Measurements from ENCODE around the gene DBNDD2.

Gene DBNDD2

DNA sequence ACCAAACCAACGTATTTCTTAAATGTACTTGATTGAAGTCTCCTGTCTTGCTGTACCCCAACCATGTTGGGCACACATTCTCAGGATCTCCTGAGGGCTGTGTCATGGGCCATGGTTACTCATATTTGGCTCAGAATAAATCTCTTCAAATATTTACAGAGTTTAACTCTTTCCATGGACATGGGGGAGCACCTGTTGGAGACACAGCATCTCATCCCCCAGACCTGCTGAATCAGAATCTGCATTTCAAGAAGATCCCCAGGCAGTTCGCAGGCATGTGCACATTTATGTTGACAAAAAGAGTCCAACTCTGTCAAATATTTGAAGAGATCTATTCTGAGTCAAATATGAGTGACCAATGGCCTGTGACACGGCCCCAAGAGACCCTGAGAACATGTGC, 32.3 kb downstream of the DBNDD2 start:
- no peak for DNase-seq (ENCODE audit: low read depth)
- no peak for TF ChIP-seq CTCF (conservative IDR thresholded peaks at IDR 0.05; ENCODE audit: low read depth, low read length)
- H3K4me3 ChIP-seq (ENCODE audit: low read length) = no peak overlapping the region

DNA sequence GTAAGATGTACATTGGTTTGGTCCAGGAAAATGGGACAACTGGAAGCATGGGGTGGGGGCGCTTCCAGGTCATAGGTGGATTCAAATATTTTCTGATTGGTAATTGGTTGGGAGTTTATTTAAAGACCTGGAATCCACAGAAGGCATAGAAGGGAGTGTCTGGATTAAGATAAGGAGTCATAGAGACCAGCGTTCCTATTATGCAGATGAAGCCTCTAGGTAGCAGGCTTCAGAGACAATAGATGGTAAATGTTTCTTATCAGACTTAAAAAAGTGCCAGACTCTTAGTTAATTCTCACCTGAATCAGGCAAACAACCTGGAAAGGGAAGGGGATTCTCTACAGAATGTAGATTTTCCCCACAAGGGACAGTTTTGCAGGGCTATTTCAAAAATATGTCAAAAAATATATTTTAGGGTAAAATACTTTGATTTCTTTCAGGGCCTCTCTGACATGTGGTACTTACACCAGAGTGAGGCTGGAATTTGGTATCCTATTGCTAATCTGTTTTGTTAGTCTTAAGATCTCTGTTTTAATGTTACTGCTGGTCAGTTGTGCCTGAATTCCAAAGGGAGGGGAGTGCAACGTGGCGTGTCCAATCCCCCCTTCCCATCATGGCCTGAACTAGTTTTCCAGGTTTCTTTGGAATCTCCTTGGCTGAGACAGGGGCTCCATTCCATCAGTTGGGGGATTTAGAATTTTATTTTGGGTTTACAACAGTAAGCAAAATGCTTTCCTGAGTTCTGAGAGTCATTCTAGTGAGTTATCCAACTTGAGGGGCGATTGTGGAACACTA, 33.0 kb downstream of the DBNDD2 start:
- no peak for TF ChIP-seq CTCF (conservative IDR thresholded peaks at IDR 0.05; ENCODE audit: low read depth, low read length)
- no peak for DNase-seq (ENCODE audit: low read depth)
- H3K4me3 ChIP-seq (ENCODE audit: low read length) = no peak overlapping the region

DNA sequence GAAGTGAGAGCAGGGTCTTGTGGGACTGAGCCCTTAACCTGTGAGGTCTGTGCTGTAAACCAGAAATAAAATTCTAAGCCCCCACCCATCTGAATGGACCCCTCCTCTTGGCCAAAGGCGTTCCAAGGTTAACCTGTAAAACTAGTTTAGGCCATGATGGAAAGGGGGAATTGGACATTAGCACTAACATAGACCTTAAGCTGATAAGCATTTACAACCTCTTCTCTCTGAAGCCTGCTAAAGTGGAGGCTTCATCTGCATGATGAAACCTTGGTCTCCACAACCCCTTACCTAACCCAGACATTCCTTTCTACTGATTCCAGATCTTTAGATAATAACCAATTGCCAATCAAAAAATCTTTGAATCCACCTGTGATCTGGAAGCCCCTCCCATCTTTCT, 33.7 kb downstream of the DBNDD2 start:
- H3K4me3 ChIP-seq (ENCODE audit: low read length) = no peak overlapping the region
- no peak for TF ChIP-seq CTCF (conservative IDR thresholded peaks at IDR 0.05; ENCODE audit: low read depth, low read length)
- no peak for DNase-seq (ENCODE audit: low read depth)

GRCh38 chr20:45444050-45444449, 36.0 kb downstream of the DBNDD2 start:
- no peak for TF ChIP-seq CTCF (conservative IDR thresholded peaks at IDR 0.05; ENCODE audit: low read depth, low read length)
- DNase-seq (ENCODE audit: low read depth) = no peak
- H3K4me3 ChIP-seq (ENCODE audit: low read length) = no peak overlapping the region

- no peak for DNase-seq (ENCODE audit: low read depth)
- TF ChIP-seq CTCF (conservative IDR thresholded peaks at IDR 0.05; ENCODE audit: low read depth, low read length) = peak; percentile 60
- H3K4me3 ChIP-seq (ENCODE audit: low read length) = no peak overlapping the region
Observed at GRCh38 chr20:45445805-45446562, 37.9 kb downstream of the DBNDD2 start.

DNA sequence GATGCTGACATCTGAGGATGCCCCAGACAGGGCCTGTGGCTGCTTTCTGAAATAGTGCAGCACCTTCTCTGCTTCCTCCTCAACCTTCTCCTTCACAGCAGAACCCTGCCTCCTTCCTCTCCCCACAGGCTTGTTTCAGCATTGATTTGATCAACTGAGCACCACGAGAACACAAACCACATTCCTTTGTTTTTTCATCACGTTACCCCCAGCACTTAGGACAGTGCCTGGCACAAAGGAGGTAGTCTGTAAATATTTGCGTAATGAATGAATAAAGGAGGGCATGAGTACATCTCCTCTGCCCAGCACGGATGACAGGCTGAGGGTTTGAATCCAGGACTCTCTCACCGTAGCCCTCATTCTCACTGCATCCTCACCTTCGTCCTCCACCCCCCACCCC, 40.2 kb downstream of the DBNDD2 start:
- DNase-seq (ENCODE audit: low read depth) = no peak
- no peak overlapping the region for H3K4me3 ChIP-seq (ENCODE audit: low read length)
- no peak for TF ChIP-seq CTCF (conservative IDR thresholded peaks at IDR 0.05; ENCODE audit: low read depth, low read length)

DNA sequence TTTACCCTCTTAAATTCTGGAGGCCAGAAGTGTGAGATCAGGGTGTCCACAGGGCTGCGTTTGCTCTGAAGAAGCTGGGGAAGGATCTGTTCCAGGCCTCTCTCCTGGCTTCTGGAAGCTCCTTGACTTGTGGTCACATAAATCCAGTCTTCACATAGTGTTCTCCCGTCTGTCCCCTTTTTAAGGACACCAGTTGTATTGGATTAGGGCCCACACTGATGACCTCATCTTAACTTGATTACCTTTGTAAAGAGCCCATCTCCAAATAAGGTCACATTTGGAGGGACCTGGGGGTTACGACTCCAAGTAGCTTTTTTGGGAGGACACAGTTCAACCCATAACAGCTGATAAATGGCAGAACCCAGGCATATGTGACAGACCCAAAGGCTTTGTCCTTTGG, 41.4 kb downstream of the DBNDD2 start:
- no peak for TF ChIP-seq CTCF (conservative IDR thresholded peaks at IDR 0.05; ENCODE audit: low read depth, low read length)
- H3K4me3 ChIP-seq (ENCODE audit: low read length) = no peak overlapping the region
- no peak for DNase-seq (ENCODE audit: low read depth)
